ENCODE measurements around the gene TRHDE. TPM values are rescaled to one million over a fixed set of nuclear protein-coding genes. Genes with fewer than 3 reads are reported as not detected.
A peak's percentile ranks its signal among the peaks of the same experiment; 100 is the strongest.

TRHDE gene
- total RNA-seq, 1 experiment from 2014 or later: 16.5 TPM

DNA sequence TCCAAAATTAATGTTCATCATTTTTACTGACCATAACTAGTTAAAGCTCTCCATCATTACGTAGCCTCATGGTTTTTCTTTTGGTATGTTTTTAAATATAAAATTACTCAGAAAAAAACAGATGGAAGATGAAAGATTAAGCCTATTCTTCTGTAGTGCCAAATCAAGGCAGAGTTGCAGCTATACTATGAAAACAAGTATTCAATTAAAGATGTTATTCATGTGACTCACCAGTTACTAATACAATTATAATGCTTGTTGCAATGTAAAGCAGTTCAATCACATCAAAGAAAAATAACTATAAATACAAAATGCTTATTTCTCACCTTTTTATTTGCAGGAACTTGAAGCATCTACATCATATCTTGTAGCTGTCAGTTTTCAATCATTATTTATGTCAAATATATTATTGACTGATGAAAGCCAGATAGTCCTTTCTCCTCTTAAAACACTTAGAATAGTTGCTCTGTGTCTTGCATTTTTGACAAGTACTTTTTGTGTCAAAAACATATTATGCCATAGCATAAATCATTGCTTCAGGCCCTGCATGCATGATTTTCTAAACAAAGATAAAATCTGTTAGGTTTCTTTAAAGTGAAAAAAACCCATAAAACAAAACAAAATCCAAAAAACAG lies 36.0 kb upstream of the TRHDE start:
- no peak overlapping the region for H3K4me3 ChIP-seq (ENCODE audit: low read length)
- no peaks in the 10 kb centered on the region for H3F3A ChIP-seq (ENCODE audit: low read length, unreplicated experiment)
- TF ChIP-seq, protein P1, sequence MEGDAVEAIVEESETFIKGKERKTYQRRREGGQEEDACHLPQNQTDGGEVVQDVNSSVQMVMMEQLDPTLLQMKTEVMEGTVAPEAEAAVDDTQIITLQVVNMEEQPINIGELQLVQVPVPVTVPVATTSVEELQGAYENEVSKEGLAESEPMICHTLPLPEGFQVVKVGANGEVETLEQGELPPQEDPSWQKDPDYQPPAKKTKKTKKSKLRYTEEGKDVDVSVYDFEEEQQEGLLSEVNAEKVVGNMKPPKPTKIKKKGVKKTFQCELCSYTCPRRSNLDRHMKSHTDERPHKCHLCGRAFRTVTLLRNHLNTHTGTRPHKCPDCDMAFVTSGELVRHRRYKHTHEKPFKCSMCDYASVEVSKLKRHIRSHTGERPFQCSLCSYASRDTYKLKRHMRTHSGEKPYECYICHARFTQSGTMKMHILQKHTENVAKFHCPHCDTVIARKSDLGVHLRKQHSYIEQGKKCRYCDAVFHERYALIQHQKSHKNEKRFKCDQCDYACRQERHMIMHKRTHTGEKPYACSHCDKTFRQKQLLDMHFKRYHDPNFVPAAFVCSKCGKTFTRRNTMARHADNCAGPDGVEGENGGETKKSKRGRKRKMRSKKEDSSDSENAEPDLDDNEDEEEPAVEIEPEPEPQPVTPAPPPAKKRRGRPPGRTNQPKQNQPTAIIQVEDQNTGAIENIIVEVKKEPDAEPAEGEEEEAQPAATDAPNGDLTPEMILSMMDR (conservative IDR thresholded peaks at IDR 0.05; ENCODE audit: low read depth, low read length): no peak
- no peak for TF ChIP-seq EZH2 (IDR thresholded peaks at IDR 0.05; ENCODE audit: low read length, unreplicated experiment)
- TF ChIP-seq EZH2phosphoT487 (IDR thresholded peaks at IDR 0.05; ENCODE audit: borderline replicate concordance, low read length): no peak
- no peak overlapping the region for H3K9ac ChIP-seq (ENCODE audit: low read length)
- intact Hi-C loops (cut with micrococcal nuclease): no loop called here
- no peak overlapping the region for H3K4me2 ChIP-seq (ENCODE audit: low read length)
- BruUV-seq (replicated peaks): no TSS peak
- no peaks in the 10 kb centered on the region for H3K36me3 ChIP-seq (ENCODE audit: low read depth, low read length)
- H2AFZ ChIP-seq (ENCODE audit: low read length): no peak overlapping the region
- no peaks in the 10 kb centered on the region for H3K27me3 ChIP-seq (ENCODE audit: low read length)
- ChIA-PET POLR2A (ENCODE audit: unreplicated experiment) (no interaction called here), CTCF (no interaction called here)
- H3K79me2 ChIP-seq (ENCODE audit: low read length): no peaks in the 10 kb centered on the region
- H3K27ac ChIP-seq (ENCODE audit: low read length): no peak overlapping the region
- H4K20me1 ChIP-seq (ENCODE audit: low read length): no peaks in the 10 kb centered on the region
- no peaks in the 10 kb centered on the region for H3K9me3 ChIP-seq (ENCODE audit: low read length)
- H3K4me1 ChIP-seq (ENCODE audit: insufficient read depth, low read length): peaks cover 16% of the 10 kb centered on the region
- DNase-seq (peak; percentile 60), ATAC-seq (peak; percentile 88)
- no peaks in the 10 kb centered on the region for H3K9me2 ChIP-seq (replicated peaks; ENCODE audit: low read length)

DNA sequence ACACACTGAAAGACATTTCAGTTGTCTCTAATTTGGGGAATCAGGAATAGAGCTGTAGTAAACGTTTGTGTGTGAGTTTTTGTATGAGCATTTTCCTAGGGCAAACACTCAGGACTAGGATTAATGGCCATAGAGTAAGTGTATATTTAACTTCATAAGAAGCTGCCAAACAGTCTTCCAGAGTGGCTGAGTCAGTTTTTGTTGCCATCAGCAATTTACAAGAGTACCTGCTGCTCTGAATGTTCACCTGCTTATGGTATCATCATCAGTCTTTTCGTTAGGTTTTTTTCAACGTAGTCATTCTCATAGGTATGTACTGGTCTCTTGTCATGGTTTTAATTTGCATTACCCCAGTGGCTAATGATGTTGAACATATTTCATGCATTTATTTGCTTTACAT lies 30.6 kb upstream of the TRHDE start:
- no peak for DNase-seq
- Histone ChIP-seq H4K20me1 (ENCODE audit: low read length) (no peaks in the 10 kb centered on the region), H3K4me1 (ENCODE audit: insufficient read depth, low read length) (0 out of 2 replicates have a peak, but pooled peaks cover 2% of the 10 kb centered on the region), H3K9me2 (replicated peaks; ENCODE audit: low read length) (no peaks in the 10 kb centered on the region), H3F3A (ENCODE audit: low read length, unreplicated experiment) (no peaks in the 10 kb centered on the region), H2AFZ (ENCODE audit: low read length) (no peak overlapping the region), H3K4me3 (ENCODE audit: low read length) (no peak overlapping the region), H3K27me3 (ENCODE audit: low read length) (no peaks in the 10 kb centered on the region), H3K36me3 (ENCODE audit: low read depth, low read length) (no peaks in the 10 kb centered on the region), H3K9ac (ENCODE audit: low read length) (no peak overlapping the region), H3K79me2 (ENCODE audit: low read length) (no peaks in the 10 kb centered on the region), H3K4me2 (ENCODE audit: low read length) (no peak overlapping the region), H3K27ac (ENCODE audit: low read length) (no peak overlapping the region), H3K9me3 (ENCODE audit: low read length) (no peaks in the 10 kb centered on the region)
- no TSS peak for BruUV-seq (replicated peaks)
- intact Hi-C loops (cut with micrococcal nuclease): no loop called here
- TF ChIP-seq EZH2phosphoT487 (IDR thresholded peaks at IDR 0.05; ENCODE audit: borderline replicate concordance, low read length) (no peak), EZH2 (IDR thresholded peaks at IDR 0.05; ENCODE audit: low read length, unreplicated experiment) (no peak)
- TF ChIP-seq, protein P1 (conservative IDR thresholded peaks at IDR 0.05; ENCODE audit: low read depth, low read length): no peak
- ChIA-PET CTCF (no interaction called here), POLR2A (ENCODE audit: unreplicated experiment) (no interaction called here)
- ATAC-seq: no peak

DNA sequence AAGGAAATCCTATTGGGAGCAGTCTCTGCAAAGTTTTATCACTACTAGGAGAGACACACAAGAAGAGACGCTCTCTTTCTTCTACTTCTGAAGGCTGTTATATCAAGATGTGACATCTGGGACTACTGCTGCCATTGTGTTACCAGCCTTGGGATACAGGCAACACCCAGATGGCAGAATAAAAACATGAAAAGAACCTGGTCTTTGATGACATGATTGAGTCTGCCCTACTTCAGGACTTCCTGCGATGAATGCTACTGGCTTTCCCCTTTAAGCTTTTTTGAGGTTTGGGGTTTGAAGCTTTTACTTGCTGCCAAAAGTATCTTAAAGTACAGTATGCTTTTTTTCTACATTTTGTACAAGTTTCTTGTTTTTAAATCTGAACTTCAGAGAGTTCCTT lies 29.2 kb upstream of the TRHDE start:
- no TSS peak for BruUV-seq (replicated peaks)

More for the DNA sequence above, 29.2 kb upstream of the TRHDE start:
- Histone ChIP-seq H4K20me1 (ENCODE audit: low read length) (no peaks in the 10 kb centered on the region), H3K4me1 (ENCODE audit: insufficient read depth, low read length) (no peaks in the 10 kb centered on the region), H3K79me2 (ENCODE audit: low read length) (no peaks in the 10 kb centered on the region), H3K9me2 (replicated peaks; ENCODE audit: low read length) (no peaks in the 10 kb centered on the region), H3F3A (ENCODE audit: low read length, unreplicated experiment) (no peaks in the 10 kb centered on the region), H3K27me3 (ENCODE audit: low read length) (no peaks in the 10 kb centered on the region), H3K36me3 (ENCODE audit: low read depth, low read length) (no peaks in the 10 kb centered on the region), H3K4me3 (ENCODE audit: low read length) (no peak overlapping the region), H3K27ac (ENCODE audit: low read length) (no peak overlapping the region), H3K9me3 (ENCODE audit: low read length) (no peaks in the 10 kb centered on the region), H3K4me2 (ENCODE audit: low read length) (no peak overlapping the region), H3K9ac (ENCODE audit: low read length) (no peak overlapping the region), H2AFZ (ENCODE audit: low read length) (no peak overlapping the region)
- intact Hi-C loops (cut with micrococcal nuclease): no loop called here
- ATAC-seq: no peak
- ChIA-PET CTCF (no interaction called here), POLR2A (ENCODE audit: unreplicated experiment) (no interaction called here)
- no peak for DNase-seq
- TF ChIP-seq, protein P1 (conservative IDR thresholded peaks at IDR 0.05; ENCODE audit: low read depth, low read length): no peak
- TF ChIP-seq EZH2 (IDR thresholded peaks at IDR 0.05; ENCODE audit: low read length, unreplicated experiment): no peak
